Muscle layer of duodenum (tissue), 2 donors: ENCODE measurements around the gene RAB8A.

Experiments
- H3K27ac ChIP-seq: one replicate; pipeline ENCODE4 v1.7.0; 2013; ENCODE audit warnings: mild to moderate bottlenecking, low read length
- H3K27me3 ChIP-seq: one replicate; pipeline ENCODE4 v1.7.0; 2013; ENCODE audit warnings: low read depth, mild to moderate bottlenecking, control low read depth, low read length
- H3K36me3 ChIP-seq, 2 donors: one replicate each; pipeline ENCODE4 v1.7.0; 2013; ENCODE audit warnings: low read length in 2 of 2, control low read depth in 1 of 2, mild to moderate bottlenecking in 1 of 2; ENCODE audit not compliant: insufficient read depth in 2 of 2, control insufficient read depth in 1 of 2
- H3K4me1 ChIP-seq, 2 donors: one replicate each; pipeline ENCODE4 v1.7.0; 2013; ENCODE audit warnings: low read length in 2 of 2, mild to moderate bottlenecking in 2 of 2, control low read depth in 1 of 2, moderate library complexity in 1 of 2; ENCODE audit not compliant: insufficient read depth in 2 of 2, control insufficient read depth in 1 of 2
- H3K4me3 ChIP-seq, 2 donors: one replicate each; pipeline ENCODE4 v1.7.0; 2013; ENCODE audit warnings: low read length in 2 of 2, low read depth in 1 of 2, mild to moderate bottlenecking in 1 of 2
- H3K9me3 ChIP-seq, 2 donors: one replicate each; pipeline ENCODE4 v1.7.0; 2013; ENCODE audit warnings: low read length in 2 of 2, control low read depth in 1 of 2, mild to moderate bottlenecking in 1 of 2; ENCODE audit not compliant: control insufficient read depth in 1 of 2
- donor health status: healthy.

The RAB8A gene

GRCh38 chr19:16135430-16136127, 23.9 kb downstream of the RAB8A start:
- no peak overlapping the region for H3K27ac ChIP-seq

GRCh38 chr19:16136185-16136999, 24.7 kb downstream of the RAB8A start:
- H3K4me1 ChIP-seq, result no peaks in the 10 kb centered on the region
- no peak overlapping the region for H3K27ac ChIP-seq
- no peak overlapping the region for H3K4me3 ChIP-seq
- no peaks in the 10 kb centered on the region for H3K27me3 ChIP-seq
- H3K9me3 ChIP-seq, result no peaks in the 10 kb centered on the region
- peaks cover 27 to 28% of the 10 kb centered on the region in 2 donors for H3K36me3 ChIP-seq

More at GRCh38 chr19:16135430-16136127, 23.9 kb downstream of the RAB8A start:
- H3K27me3 ChIP-seq, result no peaks in the 10 kb centered on the region
- H3K36me3 ChIP-seq, result peaks cover 32 to 37% of the 10 kb centered on the region in 2 donors
- no peaks in the 10 kb centered on the region for H3K4me1 ChIP-seq
- H3K9me3 ChIP-seq, result no peaks in the 10 kb centered on the region
- H3K4me3 ChIP-seq, result no peak overlapping the region

- Histone ChIP-seq H3K9me3 (no peaks in the 10 kb centered on the region), H3K27ac (no peak overlapping the region), H3K36me3 (no peaks in the 10 kb centered on the region), H3K27me3 (no peaks in the 10 kb centered on the region), H3K4me3 (no peak overlapping the region), H3K4me1 (no peaks in the 10 kb centered on the region)
Observed at GRCh38 chr19:16139752-16140151, 28.1 kb downstream of the RAB8A start.

GRCh38 chr19:16141043-16141442, 29.4 kb downstream of the RAB8A start:
- no peak overlapping the region for H3K4me3 ChIP-seq
- no peaks in the 10 kb centered on the region for H3K36me3 ChIP-seq
- H3K4me1 ChIP-seq, result no peaks in the 10 kb centered on the region
- H3K27me3 ChIP-seq, result no peaks in the 10 kb centered on the region
- H3K9me3 ChIP-seq, result no peaks in the 10 kb centered on the region
- H3K27ac ChIP-seq, result no peak overlapping the region

- H3K27me3 ChIP-seq, result no peaks in the 10 kb centered on the region
- no peak overlapping the region for H3K4me3 ChIP-seq
- no peaks in the 10 kb centered on the region for H3K4me1 ChIP-seq
- no peak overlapping the region for H3K27ac ChIP-seq
- no peaks in the 10 kb centered on the region for H3K9me3 ChIP-seq
- no peaks in the 10 kb centered on the region for H3K36me3 ChIP-seq
Observed at GRCh38 chr19:16142032-16142580, 30.4 kb downstream of the RAB8A start.

- Histone ChIP-seq H3K4me1 (no peaks in the 10 kb centered on the region), H3K27ac (peak within 1 kb of the TSS; percentile 87), H3K36me3 (no peaks in the 10 kb centered on the region), H3K4me3 (peak within 1 kb of the TSS; percentile 23 to 70), H3K27me3 (no peaks in the 10 kb centered on the region), H3K9me3 (no peaks in the 10 kb centered on the region)
Observed at GRCh38 chr19:16143399-16144215, 31.9 kb downstream of the RAB8A start, which contains the start of gene HSH2D. HSH2D (plus strand) TSS chr19:16143685; CDS start chr19:16148751, 5,066 bp downstream.

- no peaks in the 10 kb centered on the region for H3K36me3 ChIP-seq
- no peaks in the 10 kb centered on the region for H3K4me1 ChIP-seq
- H3K9me3 ChIP-seq, result no peaks in the 10 kb centered on the region
- no peaks in the 10 kb centered on the region for H3K27me3 ChIP-seq
- H3K27ac ChIP-seq, result peak overlapping the region; percentile 87
- H3K4me3 ChIP-seq, result peak overlapping the region; percentile 23 to 70
Observed at GRCh38 chr19:16144216-16144581, 32.5 kb downstream of the RAB8A start.

GRCh38 chr19:16146112-16146511, 34.4 kb downstream of the RAB8A start:
- Histone ChIP-seq H3K4me1 (no peaks in the 10 kb centered on the region), H3K27ac (no peak overlapping the region)

GRCh38 chr19:16148443-16149229, 36.9 kb downstream of the RAB8A start:
- Histone ChIP-seq H3K27ac (no peak overlapping the region), H3K4me3 (no peak overlapping the region), H3K36me3 (no peaks in the 10 kb centered on the region), H3K9me3 (no peaks in the 10 kb centered on the region), H3K27me3 (no peaks in the 10 kb centered on the region), H3K4me1 (no peaks in the 10 kb centered on the region)

More at GRCh38 chr19:16146112-16146511, 34.4 kb downstream of the RAB8A start:
- no peaks in the 10 kb centered on the region for H3K36me3 ChIP-seq
- H3K27me3 ChIP-seq, result no peaks in the 10 kb centered on the region
- no peak overlapping the region for H3K4me3 ChIP-seq
- no peaks in the 10 kb centered on the region for H3K9me3 ChIP-seq

- Histone ChIP-seq H3K36me3 (no peaks in the 10 kb centered on the region), H3K27me3 (no peaks in the 10 kb centered on the region), H3K4me1 (no peaks in the 10 kb centered on the region), H3K4me3 (no peak overlapping the region), H3K9me3 (no peaks in the 10 kb centered on the region), H3K27ac (no peak overlapping the region)
Observed at GRCh38 chr19:16153582-16154336, 42.1 kb downstream of the RAB8A start.
